Measurements from ENCODE around the gene AHNAK2.

Gene AHNAK2

DNA sequence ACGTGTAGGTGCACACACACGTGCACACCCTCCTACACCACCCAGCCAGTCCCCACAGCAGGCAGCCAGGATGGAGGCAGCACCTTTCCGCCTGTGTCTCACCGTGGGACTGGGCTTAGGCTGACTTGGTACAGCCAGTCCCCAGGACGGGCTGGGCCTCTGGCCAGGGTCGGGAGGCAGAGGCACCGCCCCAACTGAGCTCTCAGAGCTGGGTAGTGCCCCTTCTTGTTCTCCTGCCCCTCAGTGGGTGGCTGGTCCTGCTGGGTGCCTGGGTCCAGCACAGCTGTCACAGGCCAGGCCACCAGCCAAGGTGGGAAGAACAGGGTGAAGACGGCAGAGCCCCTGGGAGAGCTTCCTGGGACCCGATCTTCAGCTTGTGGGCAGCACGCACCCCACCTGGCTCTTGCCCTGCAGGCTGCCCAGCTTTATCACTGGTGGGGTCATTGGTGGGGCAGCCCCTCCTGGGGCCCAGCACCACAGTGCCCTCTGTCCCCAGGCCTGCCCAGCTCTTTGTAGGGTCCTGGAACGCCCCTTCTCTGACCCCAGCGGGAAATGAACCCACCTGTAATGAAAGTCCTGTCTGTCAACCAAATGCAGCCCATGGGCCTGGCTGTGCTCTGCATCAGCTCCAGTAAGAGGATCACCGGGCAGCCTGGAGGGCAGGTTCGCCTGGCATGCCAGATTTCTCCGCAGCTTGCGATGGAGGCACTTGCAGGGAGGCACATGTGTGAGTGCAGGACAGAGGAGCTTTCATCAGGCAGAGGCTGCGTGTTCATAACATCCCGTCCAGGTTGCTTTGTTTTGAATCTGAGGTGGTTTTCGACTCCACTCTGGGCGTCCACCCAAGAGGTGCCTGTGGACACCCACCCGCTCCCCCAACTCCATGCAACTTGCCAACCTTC, 28.0 kb upstream of the AHNAK2 start:
- DNase-seq (ENCODE audit: low read depth), result no peak
- no peak overlapping the region for H3K4me3 ChIP-seq (ENCODE audit: low read depth, low read length)
- TF ChIP-seq, protein P1, sequence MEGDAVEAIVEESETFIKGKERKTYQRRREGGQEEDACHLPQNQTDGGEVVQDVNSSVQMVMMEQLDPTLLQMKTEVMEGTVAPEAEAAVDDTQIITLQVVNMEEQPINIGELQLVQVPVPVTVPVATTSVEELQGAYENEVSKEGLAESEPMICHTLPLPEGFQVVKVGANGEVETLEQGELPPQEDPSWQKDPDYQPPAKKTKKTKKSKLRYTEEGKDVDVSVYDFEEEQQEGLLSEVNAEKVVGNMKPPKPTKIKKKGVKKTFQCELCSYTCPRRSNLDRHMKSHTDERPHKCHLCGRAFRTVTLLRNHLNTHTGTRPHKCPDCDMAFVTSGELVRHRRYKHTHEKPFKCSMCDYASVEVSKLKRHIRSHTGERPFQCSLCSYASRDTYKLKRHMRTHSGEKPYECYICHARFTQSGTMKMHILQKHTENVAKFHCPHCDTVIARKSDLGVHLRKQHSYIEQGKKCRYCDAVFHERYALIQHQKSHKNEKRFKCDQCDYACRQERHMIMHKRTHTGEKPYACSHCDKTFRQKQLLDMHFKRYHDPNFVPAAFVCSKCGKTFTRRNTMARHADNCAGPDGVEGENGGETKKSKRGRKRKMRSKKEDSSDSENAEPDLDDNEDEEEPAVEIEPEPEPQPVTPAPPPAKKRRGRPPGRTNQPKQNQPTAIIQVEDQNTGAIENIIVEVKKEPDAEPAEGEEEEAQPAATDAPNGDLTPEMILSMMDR (IDR thresholded peaks at IDR 0.05; ENCODE audit: insufficient read depth, low read depth, low read length, missing control alignments), result no peak

DNA sequence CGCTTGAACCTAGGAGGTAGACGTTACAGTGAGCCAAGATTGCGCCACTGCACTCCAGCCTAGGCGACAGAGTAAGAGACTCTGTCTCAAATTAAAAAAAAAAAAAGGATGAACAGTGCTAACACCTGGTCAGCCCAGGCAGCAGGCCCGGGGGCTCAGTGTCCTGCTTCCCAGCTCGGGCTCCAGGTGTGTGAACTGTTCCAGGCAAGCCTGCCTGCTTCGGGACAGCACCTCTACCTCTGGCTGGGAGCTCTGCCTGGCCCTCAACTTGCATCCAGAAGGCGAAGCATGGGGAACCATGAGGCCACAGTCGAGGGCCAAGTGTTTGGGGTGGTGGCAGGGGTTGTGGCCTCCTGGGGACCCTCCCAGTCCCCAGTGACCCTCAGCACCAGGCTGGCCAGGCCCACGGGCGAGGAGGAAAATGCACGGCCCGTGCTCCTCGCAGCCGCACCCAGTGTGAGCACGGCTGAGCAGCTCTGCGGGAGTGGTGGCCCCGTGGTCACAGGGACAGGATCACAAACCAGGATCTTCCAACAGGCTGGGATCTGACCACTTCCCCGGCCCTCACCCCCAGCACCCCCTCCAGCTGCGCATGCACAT, 27.3 kb upstream of the AHNAK2 start:
- no peak for DNase-seq (ENCODE audit: low read depth)
- H3K4me3 ChIP-seq (ENCODE audit: low read depth, low read length), result no peak overlapping the region
- TF ChIP-seq, protein P1 (IDR thresholded peaks at IDR 0.05; ENCODE audit: insufficient read depth, low read depth, low read length, missing control alignments), result no peak

DNA sequence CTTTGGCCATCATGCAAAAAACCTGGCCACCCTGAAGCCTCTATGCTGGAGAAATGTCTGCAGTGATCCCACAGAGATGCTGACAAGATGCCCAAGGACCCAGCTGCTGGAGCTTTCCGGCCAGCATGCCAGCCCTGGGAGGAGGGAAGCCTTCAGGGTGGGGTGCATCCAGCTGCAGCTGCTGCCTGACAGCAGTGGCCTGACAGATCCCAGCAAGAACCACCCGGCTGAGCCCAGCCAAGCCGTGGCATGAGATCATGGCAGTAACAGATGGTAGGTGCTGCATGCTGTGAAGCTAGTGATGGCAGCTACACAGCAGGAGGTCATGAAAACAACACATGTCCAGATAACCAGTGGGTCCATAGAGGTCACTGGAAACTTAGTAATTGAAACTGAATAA, 21.2 kb upstream of the AHNAK2 start:
- H3K4me3 ChIP-seq (ENCODE audit: low read depth, low read length), result no peak overlapping the region
- DNase-seq (ENCODE audit: low read depth), result no peak
- TF ChIP-seq, protein P1 (IDR thresholded peaks at IDR 0.05; ENCODE audit: insufficient read depth, low read depth, low read length, missing control alignments), result no peak

DNA sequence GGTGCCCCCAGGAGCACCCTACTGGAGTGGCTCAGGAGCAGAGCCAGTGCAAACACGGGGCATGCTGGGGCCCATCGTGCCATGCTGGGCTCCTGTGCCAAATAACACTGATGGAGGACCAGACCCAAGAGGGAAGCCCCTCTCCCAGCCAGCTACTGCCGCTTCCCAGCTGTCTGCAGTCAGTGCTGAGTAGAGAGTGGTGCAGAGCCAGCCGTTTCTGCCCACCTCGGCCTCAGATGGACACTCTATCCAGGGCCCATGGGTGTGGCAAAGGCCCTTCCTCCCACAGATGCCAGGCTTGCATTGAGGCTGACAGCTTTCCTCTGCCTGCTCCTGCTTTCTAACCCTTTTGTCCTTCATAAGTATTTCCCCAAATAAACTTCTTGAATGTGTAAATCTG, 20.6 kb upstream of the AHNAK2 start:
- no peak for DNase-seq (ENCODE audit: low read depth)
- TF ChIP-seq, protein P1 (IDR thresholded peaks at IDR 0.05; ENCODE audit: insufficient read depth, low read depth, low read length, missing control alignments), result no peak
- no peak overlapping the region for H3K4me3 ChIP-seq (ENCODE audit: low read depth, low read length)

DNA sequence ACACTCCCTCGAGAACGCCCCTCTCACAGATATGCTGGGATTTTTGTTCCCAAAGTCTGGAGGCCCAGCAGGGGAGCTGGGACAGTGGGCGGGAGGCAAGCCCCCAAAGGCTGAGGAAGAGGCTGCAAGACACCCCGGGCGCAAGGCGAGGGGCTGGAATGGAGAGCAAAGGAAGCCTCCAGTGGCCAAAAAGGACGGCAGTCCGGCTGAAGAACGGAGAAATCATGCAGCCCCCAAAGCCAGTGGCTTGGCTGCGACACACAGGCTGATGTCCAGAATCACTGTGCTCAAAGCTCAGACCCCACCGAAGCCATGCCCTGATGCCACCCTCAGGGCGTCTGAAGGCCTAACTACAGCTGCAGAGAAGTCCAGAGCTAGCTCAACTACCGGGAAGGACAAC, 18.3 kb upstream of the AHNAK2 start:
- DNase-seq (ENCODE audit: low read depth), result no peak
- H3K4me3 ChIP-seq (ENCODE audit: low read depth, low read length), result no peak overlapping the region
- TF ChIP-seq, protein P1 (IDR thresholded peaks at IDR 0.05; ENCODE audit: insufficient read depth, low read depth, low read length, missing control alignments), result no peak

DNA sequence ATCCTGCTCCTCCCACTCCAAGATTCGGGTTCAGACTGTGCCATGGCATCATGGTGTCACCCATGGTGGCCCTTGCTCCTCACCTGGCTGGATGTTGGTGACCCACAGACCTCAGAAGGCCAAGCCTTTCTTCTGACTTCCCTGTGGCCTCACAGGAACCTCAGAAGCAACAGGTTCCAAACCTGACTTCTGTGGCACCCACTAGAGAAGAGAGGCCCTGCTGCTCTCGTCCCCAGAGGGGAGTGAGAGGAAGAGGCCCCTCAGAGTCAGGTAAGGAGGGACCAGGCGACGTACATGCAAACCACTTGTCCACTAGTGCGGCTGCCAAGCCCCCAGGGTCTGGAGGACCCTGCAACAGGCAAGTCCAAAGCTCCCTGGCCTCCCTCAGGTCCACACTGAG, 17.9 kb upstream of the AHNAK2 start:
- TF ChIP-seq, protein P1 (IDR thresholded peaks at IDR 0.05; ENCODE audit: insufficient read depth, low read depth, low read length, missing control alignments), result no peak
- DNase-seq (ENCODE audit: low read depth), result no peak
- no peak overlapping the region for H3K4me3 ChIP-seq (ENCODE audit: low read depth, low read length)

All from GM12865 (cell line).